Epidermal melanocyte (primary cell): Measurements from ENCODE around the gene SAMD8.

Source experiments
- DNase-seq: peaks from one replicate; pipeline ENCODE4 v3.0.0; 2011; ENCODE audit warnings: low spot score; ENCODE audit not compliant: insufficient read length

The SAMD8 gene

GRCh38 chr10:75084834-75085384, 26.5 kb upstream of the SAMD8 start:
- DNase-seq, result no peak

GRCh38 chr10:75086278-75086934, 25.1 kb upstream of the SAMD8 start:
- DNase-seq, result no peak

GRCh38 chr10:75088640-75089039, 22.8 kb upstream of the SAMD8 start:
- DNase-seq, result no peak

GRCh38 chr10:75089634-75090033, 21.8 kb upstream of the SAMD8 start:
- DNase-seq, result no peak

- no peak for DNase-seq
Observed at GRCh38 chr10:75091146-75091545, 20.3 kb upstream of the SAMD8 start.

- DNase-seq, result no peak
Observed at GRCh38 chr10:75094465-75094864, 17.0 kb upstream of the SAMD8 start.

- DNase-seq, result no peak
Observed at GRCh38 chr10:75095631-75096030, 15.8 kb upstream of the SAMD8 start.

- DNase-seq, result no peak
Observed at GRCh38 chr10:75096749-75097148, 14.7 kb upstream of the SAMD8 start.

- no peak for DNase-seq
Observed at GRCh38 chr10:75097666-75098285, 13.7 kb upstream of the SAMD8 start.

- DNase-seq, result no peak
Observed at GRCh38 chr10:75098902-75099673, 12.4 kb upstream of the SAMD8 start.

- DNase-seq, result peak; percentile 85
Observed at GRCh38 chr10:75099952-75100763, 11.3 kb upstream of the SAMD8 start.

GRCh38 chr10:75100764-75101291, 10.6 kb upstream of the SAMD8 start:
- no peak for DNase-seq

- DNase-seq, result no peak
Observed at GRCh38 chr10:75101416-75102251, 9.8 kb upstream of the SAMD8 start.

- DNase-seq, result no peak
Observed at GRCh38 chr10:75102830-75103673, 8.4 kb upstream of the SAMD8 start.

GRCh38 chr10:75103881-75104686, 7.4 kb upstream of the SAMD8 start:
- DNase-seq, result no peak

- DNase-seq, result no peak
Observed at GRCh38 chr10:75104842-75105241, 6.6 kb upstream of the SAMD8 start.

- no peak for DNase-seq
Observed at GRCh38 chr10:75105576-75106197, 5.8 kb upstream of the SAMD8 start.

GRCh38 chr10:75106242-75106641, 5.2 kb upstream of the SAMD8 start:
- no peak for DNase-seq
